ENCODE results near the gene CHIC2.

The CHIC2 gene

GRCh38 chr4:54092405-54093323 lies 28.3 kb upstream of the CHIC2 start:
- H3K27ac ChIP-seq (ENCODE audit: extremely low read depth, low read depth, low read length): no peak overlapping the region; the same call in 1 of the 2 replicates
- no peaks in the 10 kb centered on the region for H3K4me1 ChIP-seq (ENCODE audit: control insufficient read depth, insufficient read depth, low read length)
- no peaks in the 10 kb centered on the region for H3K36me3 ChIP-seq (ENCODE audit: control insufficient read depth in 2 of 2, insufficient read depth in 1 of 2, low read length in 2 of 2)
- CTCF ChIA-PET: interaction anchor here (0.6 to 1.2 kb wide), 3 partner anchors 34 to 162 kb away, joined by 3 to 5 read pairs (median 3); no protein-coding TSS in a partner anchor
- H3K4me3 ChIP-seq (ENCODE audit: low read depth, low read length): peak overlapping the region; percentile 41; the same call in 1 of the 2 replicates
- POLR2A ChIA-PET: no interaction called here
- TF ChIP-seq ZNF664 (tag by site-specific recombination; IDR thresholded peaks at IDR 0.05) (peak; percentile 67), ZNF221 (tag by site-specific recombination; IDR thresholded peaks at IDR 0.05; ENCODE audit: borderline replicate concordance) (no peak), ZNF558 (tag by site-specific recombination; IDR thresholded peaks at IDR 0.05) (no peak), ZNF621 (tag by site-specific recombination; IDR thresholded peaks at IDR 0.05) (no peak)
- no peaks in the 10 kb centered on the region for H3K9me3 ChIP-seq (ENCODE audit: control insufficient read depth, insufficient read depth, low read depth, low read length)

GRCh38 chr4:54091637-54092404 lies 27.4 kb upstream of the CHIC2 start:
- no peaks in the 10 kb centered on the region for H3K9me3 ChIP-seq (ENCODE audit: control insufficient read depth, insufficient read depth, low read depth, low read length)
- no peaks in the 10 kb centered on the region for H3K4me1 ChIP-seq (ENCODE audit: control insufficient read depth, insufficient read depth, low read length)
- H3K36me3 ChIP-seq (ENCODE audit: control insufficient read depth in 2 of 2, insufficient read depth in 1 of 2, low read length in 2 of 2): no peaks in the 10 kb centered on the region
- H3K27ac ChIP-seq (ENCODE audit: extremely low read depth, low read depth, low read length): no peak overlapping the region; the same call in 1 of the 2 replicates
- ChIA-PET CTCF (interaction anchor here (0.6 to 1.2 kb wide), 2 partner anchors 33 to 125 kb away, joined by 3 to 5 read pairs; no protein-coding TSS in a partner anchor), POLR2A (no interaction called here)
- H3K4me3 ChIP-seq (ENCODE audit: low read depth, low read length): peak overlapping the region; percentile 41
- TF ChIP-seq ZNF48 (tag by site-specific recombination; IDR thresholded peaks at IDR 0.05): no peak
- peak; percentile 93 for TF ChIP-seq ZBTB26 (tag by site-specific recombination; optimal IDR thresholded peaks at IDR 0.05)
- peak; percentile 63 for TF ChIP-seq ZBTB17 (tag by site-specific recombination; IDR thresholded peaks at IDR 0.05)
- peak; percentile 22; the same call in 1 of the 2 replicates for TF ChIP-seq ZBTB20 (tag by site-specific recombination; IDR thresholded peaks at IDR 0.05)
- peak; percentile 23; the same call in 1 of the 2 replicates for TF ChIP-seq PATZ1 (tag by site-specific recombination; IDR thresholded peaks at IDR 0.05)
- peak; percentile 83 for TF ChIP-seq SCRT2 (tag by site-specific recombination; IDR thresholded peaks at IDR 0.05)
- TF ChIP-seq KLF8 (tag by site-specific recombination; IDR thresholded peaks at IDR 0.05): no peak
- TF ChIP-seq PRDM1 (tag by site-specific recombination; IDR thresholded peaks at IDR 0.05): peak; percentile 83
- no peak for TF ChIP-seq ZBTB1 (tag by site-specific recombination; IDR thresholded peaks at IDR 0.05)
- peak; percentile 72; the same call in 1 of the 2 replicates for TF ChIP-seq ZNF600 (tag by site-specific recombination; IDR thresholded peaks at IDR 0.05)
- no peak for TF ChIP-seq ZNF175 (tag by site-specific recombination; IDR thresholded peaks at IDR 0.05)
- no peak for TF ChIP-seq ZNF639 (tag by site-specific recombination; IDR thresholded peaks at IDR 0.05)
- peak; percentile 32; the same call in 1 of the 2 replicates for TF ChIP-seq ZFP37 (tag by site-specific recombination; IDR thresholded peaks at IDR 0.05)
- peak; percentile 93 for TF ChIP-seq ZFHX2 (tag by site-specific recombination; conservative IDR thresholded peaks at IDR 0.05)
- TF ChIP-seq SP7 (tag by site-specific recombination; IDR thresholded peaks at IDR 0.05): peak; percentile 52; the same call in 1 of the 2 replicates
- no peak for TF ChIP-seq ZNF530 (tag by site-specific recombination; IDR thresholded peaks at IDR 0.05; ENCODE audit: low read depth)
- 0 out of 2 replicates have a peak, but pooled peaks have one; percentile 38 for TF ChIP-seq ZXDB (tag by site-specific recombination; IDR thresholded peaks at IDR 0.05)
- TF ChIP-seq ZNF555 (tag by site-specific recombination; conservative IDR thresholded peaks at IDR 0.05): no peak
- peak; percentile 33; the same call in 1 of the 2 replicates for TF ChIP-seq ZNF692 (tag by site-specific recombination; IDR thresholded peaks at IDR 0.05)
- TF ChIP-seq ZBTB6 (tag by site-specific recombination; IDR thresholded peaks at IDR 0.05): peak; percentile 54; the same call in 1 of the 2 replicates
- peak; percentile 80 for TF ChIP-seq ZNF335 (tag by site-specific recombination; conservative IDR thresholded peaks at IDR 0.05)
